WTC11 (cell line): Measurements from ENCODE around the gene VKORC1. TPM values are rescaled to one million over a fixed set of nuclear protein-coding genes. Genes with fewer than 3 reads are reported as not detected.

Experiments used
- ATAC-seq: fragments of 200-7000 bp; cut with Tn5 transposase; 2 replicates; pipeline ENCODE4 v1.10.0; 2021; ENCODE audit warnings: mild to moderate bottlenecking, moderate library complexity
- CTCF ChIA-PET: fragments of 300-600 bp; sonication (Branson Sonifier 250); formaldehyde crosslinking; loops from one replicate; lab custom pipeline; 2021; ENCODE audit warnings: antibody characterized with exemption; lab: Charles Lee
- POLR2A ChIA-PET: fragments of 350-600 bp; sonication (Branson Sonifier 250); formaldehyde crosslinking; loops from one replicate; lab custom pipeline; 2021; ENCODE audit warnings: antibody characterized with exemption; lab: Charles Lee
- DNase-seq: peaks from one replicate; pipeline ENCODE4 v3.0.0; 2021; ENCODE audit warnings: low spot score
- H3K27ac Mint-ChIP-seq: 2 replicates; pipeline ENCODE4 v1.8.0; 2021; ENCODE audit warnings: mixed read lengths
- H3K27me3 Mint-ChIP-seq: 2 replicates; pipeline ENCODE4 v1.8.0; 2021; ENCODE audit warnings: low read depth, mild to moderate bottlenecking, moderate library complexity, mixed read lengths
- H3K36me3 Mint-ChIP-seq: 2 replicates; pipeline ENCODE4 v1.8.0; 2021; ENCODE audit warnings: mixed read lengths
- H3K4me1 Mint-ChIP-seq: 2 replicates; pipeline ENCODE4 v1.8.0; 2022; ENCODE audit warnings: mixed read lengths
- H3K4me3 Mint-ChIP-seq: 2 replicates; pipeline ENCODE4 v1.8.0; 2021; ENCODE audit warnings: mild to moderate bottlenecking, moderate library complexity, mixed read lengths
- H3K9me3 Mint-ChIP-seq: 2 replicates; pipeline ENCODE4 v1.8.0; 2021; ENCODE audit warnings: mixed read lengths
- ATF1 ChIP-seq: sonication (generic); formaldehyde crosslinking; IDR thresholded peaks from 2 replicates; pipeline ENCODE4 v1.8.1; 2023; ENCODE audit warnings: mild to moderate bottlenecking, moderate library complexity, missing genetic modification reagents
- ATF2 ChIP-seq: sonication (generic); formaldehyde crosslinking; IDR thresholded peaks from 2 replicates; pipeline ENCODE4 v1.8.1; 2022; ENCODE audit warnings: low read depth, missing genetic modification reagents, borderline replicate concordance
- ATF6 ChIP-seq: sonication (generic); formaldehyde crosslinking; IDR thresholded peaks from 2 replicates; pipeline ENCODE4 v1.8.1; 2023; ENCODE audit warnings: mild to moderate bottlenecking, missing genetic modification reagents
- CBFB ChIP-seq: sonication (generic); formaldehyde crosslinking; IDR thresholded peaks from 2 replicates; pipeline ENCODE4 v1.8.1; 2022; ENCODE audit warnings: mild to moderate bottlenecking, low read depth, missing genetic modification reagents
- CREM ChIP-seq: sonication (generic); formaldehyde crosslinking; IDR thresholded peaks from 2 replicates; pipeline ENCODE4 v1.8.1; 2022; ENCODE audit warnings: mild to moderate bottlenecking, missing genetic modification reagents, moderate library complexity
- E2F1 ChIP-seq: sonication (generic); formaldehyde crosslinking; IDR thresholded peaks from 2 replicates; pipeline ENCODE4 v1.8.0; 2022; ENCODE audit warnings: mild to moderate bottlenecking, missing genetic modification reagents
- ESRRA ChIP-seq: sonication (generic); formaldehyde crosslinking; IDR thresholded peaks from 2 replicates; pipeline ENCODE4 v1.8.1; 2022; ENCODE audit warnings: mild to moderate bottlenecking, missing genetic modification reagents, borderline replicate concordance
- GRHL2 ChIP-seq: fragments of 250-450 bp; sonication (Bioruptor Pico); IDR thresholded peaks from 2 replicates; pipeline ENCODE4 v1.8.0; 2022; ENCODE audit warnings: mild to moderate bottlenecking, moderate library complexity; ENCODE audit not compliant: insufficient replicate concordance, severe bottlenecking
- HMGXB4 ChIP-seq: sonication (generic); formaldehyde crosslinking; IDR thresholded peaks from 2 replicates; pipeline ENCODE4 v1.8.1; 2023; ENCODE audit warnings: mild to moderate bottlenecking, moderate library complexity, missing genetic modification reagents
- MAX ChIP-seq: sonication (generic); formaldehyde crosslinking; IDR thresholded peaks from 2 replicates; pipeline ENCODE4 v1.8.0; 2022; ENCODE audit warnings: mild to moderate bottlenecking, missing genetic modification reagents
- MXD4 ChIP-seq: fragments of 250-450 bp; sonication (Bioruptor Pico); IDR thresholded peaks from 2 replicates; pipeline ENCODE4 v1.8.0; 2021; ENCODE audit warnings: mild to moderate bottlenecking, moderate library complexity, borderline replicate concordance
- NFATC4 ChIP-seq: fragments of 250-450 bp; sonication (Bioruptor Pico); IDR thresholded peaks from 2 replicates; pipeline ENCODE4 v1.9.0; 2021; ENCODE audit warnings: mild to moderate bottlenecking
- NFYB ChIP-seq: sonication (generic); formaldehyde crosslinking; conservative IDR thresholded peaks from 2 replicates; pipeline ENCODE4 v1.8.0; 2022; ENCODE audit warnings: low read depth, missing genetic modification reagents
- NR2C2 ChIP-seq: sonication (generic); formaldehyde crosslinking; IDR thresholded peaks from 2 replicates; pipeline ENCODE4 v1.8.0; 2022; ENCODE audit warnings: mild to moderate bottlenecking, missing genetic modification reagents
- OVOL2 ChIP-seq: fragments of 250-450 bp; sonication (Bioruptor Pico); IDR thresholded peaks from 2 replicates; pipeline ENCODE4 v1.9.0; 2021; ENCODE audit warnings: mild to moderate bottlenecking, borderline replicate concordance
- PRRX2 ChIP-seq: fragments of 250-450 bp; sonication (Bioruptor Pico); IDR thresholded peaks from 2 replicates; pipeline ENCODE4 v1.8.0; 2021; ENCODE audit warnings: mild to moderate bottlenecking
- SMAD3 ChIP-seq: sonication (generic); formaldehyde crosslinking; IDR thresholded peaks from 2 replicates; pipeline ENCODE4 v1.8.0; 2022; ENCODE audit warnings: missing genetic modification reagents, mild to moderate bottlenecking, borderline replicate concordance
- SMAD4 ChIP-seq: sonication (generic); formaldehyde crosslinking; IDR thresholded peaks from 2 replicates; pipeline ENCODE4 v1.8.0; 2022; ENCODE audit warnings: mild to moderate bottlenecking, missing genetic modification reagents
- SOX15 ChIP-seq: fragments of 250-450 bp; sonication (Bioruptor Pico); IDR thresholded peaks from 2 replicates; pipeline ENCODE4 v1.9.0; 2021; ENCODE audit warnings: mild to moderate bottlenecking
- ZNF263 ChIP-seq: sonication (generic); formaldehyde crosslinking; IDR thresholded peaks from 2 replicates; pipeline ENCODE4 v1.8.1; 2022; ENCODE audit warnings: low read depth, mild to moderate bottlenecking, moderate library complexity, missing genetic modification reagents
- ZNF396 ChIP-seq: fragments of 250-450 bp; sonication (Bioruptor Pico); IDR thresholded peaks from 2 replicates; pipeline ENCODE4 v1.8.0; 2021; ENCODE audit warnings: mild to moderate bottlenecking, moderate library complexity, borderline replicate concordance
- ZNF416 ChIP-seq: fragments of 250-450 bp; sonication (Bioruptor Pico); IDR thresholded peaks from 2 replicates; pipeline ENCODE4 v1.9.0; 2021; ENCODE audit warnings: mild to moderate bottlenecking, inconsistent platforms
- ZNF423 ChIP-seq: fragments of 250-450 bp; sonication (Bioruptor Pico); IDR thresholded peaks from 2 replicates; pipeline ENCODE4 v2.1.2; 2022; ENCODE audit warnings: mild to moderate bottlenecking, moderate library complexity
- total RNA-seq: library from RNA; stranded (reverse); gene quantifications from 3 replicates; pipeline ENCODE4 v1.2.3, GENCODE V29; 2021
- TF ChIP-seq, protein P1 (sequence below): sonication (generic); formaldehyde crosslinking; IDR thresholded peaks from 2 replicates; pipeline ENCODE4 v1.8.0; 2022; ENCODE audit warnings: missing genetic modification reagents
- TF ChIP-seq, protein P2 (sequence below): sonication (generic); formaldehyde crosslinking; IDR thresholded peaks from 2 replicates; pipeline ENCODE4 v1.8.0; 2022; ENCODE audit warnings: mild to moderate bottlenecking, missing genetic modification reagents

Gene VKORC1
- total RNA-seq, 1 experiment from 2014 or later: 85.7 TPM

GRCh38 chr16:31077024-31077423 lies 17.6 kb downstream of the VKORC1 start:
- TF ChIP-seq ESRRA (no peak), SMAD4 (CRISPR knock-in tag) (no peak), CBFB (CRISPR knock-in tag) (no peak), SOX15 (CRISPR knock-in tag) (no peak), NFATC4 (CRISPR knock-in tag) (no peak), ZNF423 (no peak), ZNF396 (CRISPR knock-in tag) (no peak), E2F1 (CRISPR knock-in tag) (no peak), SMAD3 (no peak), ZNF416 (no peak), GRHL2 (CRISPR knock-in tag) (no peak), OVOL2 (CRISPR knock-in tag) (no peak), CREM (CRISPR knock-in tag) (no peak), ATF1 (CRISPR knock-in tag) (no peak), ATF6 (CRISPR knock-in tag) (no peak), NR2C2 (CRISPR knock-in tag) (no peak)
- TF ChIP-seq, protein P1, sequence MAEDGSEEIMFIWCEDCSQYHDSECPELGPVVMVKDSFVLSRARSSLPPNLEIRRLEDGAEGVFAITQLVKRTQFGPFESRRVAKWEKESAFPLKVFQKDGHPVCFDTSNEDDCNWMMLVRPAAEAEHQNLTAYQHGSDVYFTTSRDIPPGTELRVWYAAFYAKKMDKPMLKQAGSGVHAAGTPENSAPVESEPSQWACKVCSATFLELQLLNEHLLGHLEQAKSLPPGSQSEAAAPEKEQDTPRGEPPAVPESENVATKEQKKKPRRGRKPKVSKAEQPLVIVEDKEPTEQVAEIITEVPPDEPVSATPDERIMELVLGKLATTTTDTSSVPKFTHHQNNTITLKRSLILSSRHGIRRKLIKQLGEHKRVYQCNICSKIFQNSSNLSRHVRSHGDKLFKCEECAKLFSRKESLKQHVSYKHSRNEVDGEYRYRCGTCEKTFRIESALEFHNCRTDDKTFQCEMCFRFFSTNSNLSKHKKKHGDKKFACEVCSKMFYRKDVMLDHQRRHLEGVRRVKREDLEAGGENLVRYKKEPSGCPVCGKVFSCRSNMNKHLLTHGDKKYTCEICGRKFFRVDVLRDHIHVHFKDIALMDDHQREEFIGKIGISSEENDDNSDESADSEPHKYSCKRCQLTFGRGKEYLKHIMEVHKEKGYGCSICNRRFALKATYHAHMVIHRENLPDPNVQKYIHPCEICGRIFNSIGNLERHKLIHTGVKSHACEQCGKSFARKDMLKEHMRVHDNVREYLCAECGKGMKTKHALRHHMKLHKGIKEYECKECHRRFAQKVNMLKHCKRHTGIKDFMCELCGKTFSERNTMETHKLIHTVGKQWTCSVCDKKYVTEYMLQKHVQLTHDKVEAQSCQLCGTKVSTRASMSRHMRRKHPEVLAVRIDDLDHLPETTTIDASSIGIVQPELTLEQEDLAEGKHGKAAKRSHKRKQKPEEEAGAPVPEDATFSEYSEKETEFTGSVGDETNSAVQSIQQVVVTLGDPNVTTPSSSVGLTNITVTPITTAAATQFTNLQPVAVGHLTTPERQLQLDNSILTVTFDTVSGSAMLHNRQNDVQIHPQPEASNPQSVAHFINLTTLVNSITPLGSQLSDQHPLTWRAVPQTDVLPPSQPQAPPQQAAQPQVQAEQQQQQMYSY (CRISPR knock-in tag): no peak
- DNase-seq (no peak), ATAC-seq (no peak)
- ChIA-PET CTCF (no interaction called here), POLR2A (interaction anchor here (0.6 kb wide), 1 partner anchor 77 kb away, joined by 3 read pairs; no protein-coding TSS in a partner anchor)
- H3K36me3 Mint-ChIP-seq: peaks cover 27% of the 10 kb centered on the region
- H3K27ac Mint-ChIP-seq: no peak overlapping the region
- H3K9me3 Mint-ChIP-seq: no peaks in the 10 kb centered on the region
- no peak overlapping the region for H3K4me3 Mint-ChIP-seq
- H3K27me3 Mint-ChIP-seq: no peaks in the 10 kb centered on the region
- peaks cover 13% of the 10 kb centered on the region for H3K4me1 Mint-ChIP-seq

DNA sequence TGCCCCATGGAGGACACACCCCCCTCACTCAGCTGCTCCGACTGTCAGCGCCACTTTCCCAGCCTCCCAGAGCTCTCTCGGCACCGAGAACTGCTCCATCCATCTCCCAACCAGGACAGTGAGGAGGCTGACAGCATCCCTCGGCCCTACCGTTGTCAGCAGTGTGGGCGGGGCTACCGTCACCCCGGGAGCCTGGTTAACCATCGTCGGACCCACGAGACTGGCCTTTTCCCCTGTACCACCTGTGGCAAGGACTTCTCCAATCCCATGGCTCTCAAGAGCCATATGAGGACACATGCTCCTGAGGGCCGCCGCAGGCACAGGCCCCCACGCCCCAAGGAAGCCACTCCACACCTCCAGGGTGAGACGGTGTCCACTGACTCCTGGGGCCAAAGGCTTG lies 18.3 kb downstream of the VKORC1 start:
- H3K27ac Mint-ChIP-seq: no peak overlapping the region
- no peak for DNase-seq
- ATAC-seq: no peak
- peaks cover 19% of the 10 kb centered on the region for H3K4me1 Mint-ChIP-seq
- H3K36me3 Mint-ChIP-seq: peaks cover 27% of the 10 kb centered on the region
- POLR2A ChIA-PET: no interaction called here
- H3K9me3 Mint-ChIP-seq: no peaks in the 10 kb centered on the region
- CTCF ChIA-PET: no interaction called here
- peak overlapping the region; percentile 90 for H3K4me3 Mint-ChIP-seq
- no peaks in the 10 kb centered on the region for H3K27me3 Mint-ChIP-seq
- TF ChIP-seq MAX (no peak), ZNF263 (CRISPR knock-in tag) (no peak), HMGXB4 (CRISPR knock-in tag) (no peak), ZNF396 (CRISPR knock-in tag) (no peak), MXD4 (CRISPR knock-in tag) (no peak), PRRX2 (CRISPR knock-in tag) (no peak), ATF2 (no peak), NFYB (no peak), CREM (CRISPR knock-in tag) (no peak), NR2C2 (CRISPR knock-in tag) (no peak)
- TF ChIP-seq, protein P2, sequence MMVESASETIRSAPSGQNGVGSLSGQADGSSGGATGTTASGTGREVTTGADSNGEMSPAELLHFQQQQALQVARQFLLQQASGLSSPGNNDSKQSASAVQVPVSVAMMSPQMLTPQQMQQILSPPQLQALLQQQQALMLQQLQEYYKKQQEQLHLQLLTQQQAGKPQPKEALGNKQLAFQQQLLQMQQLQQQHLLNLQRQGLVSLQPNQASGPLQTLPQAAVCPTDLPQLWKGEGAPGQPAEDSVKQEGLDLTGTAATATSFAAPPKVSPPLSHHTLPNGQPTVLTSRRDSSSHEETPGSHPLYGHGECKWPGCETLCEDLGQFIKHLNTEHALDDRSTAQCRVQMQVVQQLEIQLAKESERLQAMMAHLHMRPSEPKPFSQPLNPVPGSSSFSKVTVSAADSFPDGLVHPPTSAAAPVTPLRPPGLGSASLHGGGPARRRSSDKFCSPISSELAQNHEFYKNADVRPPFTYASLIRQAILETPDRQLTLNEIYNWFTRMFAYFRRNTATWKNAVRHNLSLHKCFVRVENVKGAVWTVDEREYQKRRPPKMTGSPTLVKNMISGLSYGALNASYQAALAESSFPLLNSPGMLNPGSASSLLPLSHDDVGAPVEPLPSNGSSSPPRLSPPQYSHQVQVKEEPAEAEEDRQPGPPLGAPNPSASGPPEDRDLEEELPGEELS (CRISPR knock-in tag): no peak
